HEK293 (cell line): ENCODE data around the gene TPM2.
A peak's percentile ranks its signal among the peaks of the same experiment; 100 is the strongest.

ENCODE experiments used
- MYNN ChIP-seq: fragments of 450-650 bp; formaldehyde crosslinking; IDR thresholded peaks from 2 replicates; pipeline ENCODE4 v1.5.1; 2016; ENCODE audit warnings: missing biosample characterization, missing genetic modification characterization, borderline replicate concordance
- ZBTB8A ChIP-seq: fragments of 450-650 bp; formaldehyde crosslinking; IDR thresholded peaks from 2 replicates; pipeline ENCODE4 v1.5.1; 2016; ENCODE audit warnings: missing biosample characterization, missing genetic modification characterization
- ZFHX2 ChIP-seq: fragments of 450-650 bp; formaldehyde crosslinking; conservative IDR thresholded peaks from 2 replicates; pipeline ENCODE4 v1.5.1; 2016; ENCODE audit warnings: missing biosample characterization, missing genetic modification characterization
- ZFP37 ChIP-seq: fragments of 450-650 bp; formaldehyde crosslinking; IDR thresholded peaks from 2 replicates; pipeline ENCODE4 v1.5.1; 2016; ENCODE audit warnings: missing biosample characterization, missing genetic modification characterization
- ZNF175 ChIP-seq: fragments of 450-650 bp; formaldehyde crosslinking; IDR thresholded peaks from 2 replicates; pipeline ENCODE4 v1.5.1; 2016; ENCODE audit warnings: missing biosample characterization, missing genetic modification characterization
- ZNF19 ChIP-seq: fragments of 450-650 bp; formaldehyde crosslinking; IDR thresholded peaks from 2 replicates; pipeline ENCODE4; 2016; ENCODE audit warnings: missing biosample characterization, missing genetic modification characterization, low read depth
- ZNF2 ChIP-seq: fragments of 450-650 bp; formaldehyde crosslinking; IDR thresholded peaks from 2 replicates; pipeline ENCODE4 v1.5.1; 2016; ENCODE audit warnings: missing biosample characterization, missing genetic modification characterization
- ZNF214 ChIP-seq: fragments of 450-650 bp; formaldehyde crosslinking; IDR thresholded peaks from 2 replicates; pipeline ENCODE4 v1.5.1; 2017; ENCODE audit warnings: missing biosample characterization, mild to moderate bottlenecking, missing genetic modification characterization, borderline replicate concordance
- ZNF223 ChIP-seq: fragments of 450-650 bp; formaldehyde crosslinking; IDR thresholded peaks from 2 replicates; pipeline ENCODE4 v1.5.1; 2016; ENCODE audit warnings: missing biosample characterization, missing genetic modification characterization
- ZNF239 ChIP-seq: fragments of 450-650 bp; formaldehyde crosslinking; IDR thresholded peaks from 2 replicates; pipeline ENCODE4 v1.5.1; 2016; ENCODE audit warnings: missing biosample characterization, missing genetic modification characterization
- ZNF335 ChIP-seq: fragments of 450-650 bp; formaldehyde crosslinking; conservative IDR thresholded peaks from 2 replicates; pipeline ENCODE4 v1.5.1; 2016; ENCODE audit warnings: missing biosample characterization, missing genetic modification characterization
- ZNF544 ChIP-seq: fragments of 450-650 bp; formaldehyde crosslinking; IDR thresholded peaks from 2 replicates; pipeline ENCODE4 v1.5.0; 2017; ENCODE audit warnings: missing biosample characterization, missing genetic modification characterization
- ZNF658 ChIP-seq: fragments of 450-650 bp; formaldehyde crosslinking; IDR thresholded peaks from 2 replicates; pipeline ENCODE4; 2016; ENCODE audit warnings: missing biosample characterization, missing genetic modification characterization
- ZNF707 ChIP-seq: fragments of 450-650 bp; formaldehyde crosslinking; IDR thresholded peaks from 2 replicates; pipeline ENCODE4 v1.5.1; 2016; ENCODE audit warnings: missing biosample characterization, missing genetic modification characterization
- ZNF777 ChIP-seq: fragments of 450-650 bp; formaldehyde crosslinking; IDR thresholded peaks from 2 replicates; pipeline ENCODE4 v1.5.1; 2017; ENCODE audit warnings: missing biosample characterization, missing genetic modification characterization, borderline replicate concordance
- ZNF785 ChIP-seq: fragments of 450-650 bp; formaldehyde crosslinking; IDR thresholded peaks from 2 replicates; pipeline ENCODE4 v1.5.1; 2016; ENCODE audit warnings: missing biosample characterization, missing genetic modification characterization
- ZNF791 ChIP-seq: fragments of 450-650 bp; formaldehyde crosslinking; IDR thresholded peaks from 2 replicates; pipeline ENCODE4 v1.5.1; 2016; ENCODE audit warnings: missing biosample characterization, missing genetic modification characterization
- ZNF792 ChIP-seq: fragments of 450-650 bp; formaldehyde crosslinking; IDR thresholded peaks from 2 replicates; pipeline ENCODE4 v1.5.1; 2016; ENCODE audit warnings: missing biosample characterization, missing genetic modification characterization
- TF ChIP-seq, protein P1 (sequence below): fragments of 450-650 bp; formaldehyde crosslinking; IDR thresholded peaks from 2 replicates; pipeline ENCODE4 v1.5.1; 2017; ENCODE audit warnings: missing biosample characterization, missing genetic modification characterization
- TF ChIP-seq, protein P2 (sequence below): fragments of 450-650 bp; formaldehyde crosslinking; IDR thresholded peaks from 2 replicates; pipeline ENCODE4 v1.5.0; 2017; ENCODE audit warnings: missing biosample characterization, missing genetic modification characterization, borderline replicate concordance
- TF ChIP-seq, protein P3 (sequence below): fragments of 450-650 bp; formaldehyde crosslinking; IDR thresholded peaks from 2 replicates; pipeline ENCODE4 v1.5.1; 2016; ENCODE audit warnings: missing biosample characterization, missing genetic modification characterization
- TF ChIP-seq, protein P4 (sequence below): fragments of 450-650 bp; formaldehyde crosslinking; IDR thresholded peaks from 2 replicates; pipeline ENCODE4 v1.5.1; 2016; ENCODE audit warnings: missing biosample characterization, missing genetic modification characterization
- TF ChIP-seq, protein P5 (sequence below): fragments of 450-650 bp; formaldehyde crosslinking; IDR thresholded peaks from 2 replicates; pipeline ENCODE4 v1.5.1; 2016; ENCODE audit warnings: missing biosample characterization, missing genetic modification characterization
- TF ChIP-seq, protein P6 (sequence below): fragments of 450-650 bp; formaldehyde crosslinking; conservative IDR thresholded peaks from 2 replicates; pipeline ENCODE4 v1.5.1; 2016; ENCODE audit warnings: low read depth, missing biosample characterization, missing genetic modification characterization
- TF ChIP-seq, protein P7 (sequence below): fragments of 450-650 bp; formaldehyde crosslinking; IDR thresholded peaks from 2 replicates; pipeline ENCODE4 v1.5.1; 2017; ENCODE audit warnings: missing biosample characterization, missing genetic modification characterization

Gene TPM2

DNA sequence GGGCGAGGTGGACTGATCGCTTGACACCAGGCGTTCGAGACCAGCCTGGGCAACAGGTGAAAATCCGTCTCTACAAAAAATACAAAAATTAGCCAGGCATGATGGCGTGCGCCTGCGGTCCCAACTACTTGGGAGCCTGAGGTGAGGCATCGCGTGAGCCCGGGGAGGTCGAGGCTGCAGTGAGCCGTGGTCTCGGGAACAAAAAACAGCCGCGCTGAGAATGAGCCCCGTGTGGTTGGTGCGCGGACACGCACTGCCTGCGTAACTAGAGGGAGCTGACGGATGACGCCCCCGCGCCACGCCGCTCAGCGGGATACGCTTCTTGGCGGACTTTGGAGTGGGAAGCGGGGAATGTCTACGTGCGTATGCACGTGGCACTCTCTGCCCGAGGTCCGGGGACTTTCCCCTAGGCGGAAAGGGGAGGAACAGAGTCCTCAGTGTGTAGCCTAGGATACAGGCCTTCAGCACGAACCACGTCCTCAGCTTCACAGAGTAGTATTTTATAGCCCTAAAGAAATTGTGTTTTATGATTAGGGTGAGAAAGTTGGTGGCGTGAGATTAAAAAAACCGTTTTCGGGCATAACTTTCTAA is 32.1 kb downstream of the TPM2 start, which contains the start of gene RMRP (continued):
- TF ChIP-seq ZNF785 (tag by site-specific recombination) (peak; percentile 73; the same call in 1 of the 2 replicates), ZNF19 (tag by site-specific recombination) (no peak), ZNF777 (tag by site-specific recombination) (no peak), ZNF544 (no peak), ZNF791 (no peak), ZBTB8A (tag by site-specific recombination) (peak; percentile 83), ZNF707 (tag by site-specific recombination) (no peak), ZFP37 (tag by site-specific recombination) (peak; percentile 91), ZNF335 (tag by site-specific recombination) (peak; percentile 92), ZNF214 (tag by site-specific recombination) (no peak), ZNF658 (tag by site-specific recombination) (no peak), ZNF175 (tag by site-specific recombination) (no peak), ZNF239 (no peak), ZNF792 (tag by site-specific recombination) (peak; percentile 83), MYNN (tag by site-specific recombination) (no peak; the same call in 1 of the 2 replicates), ZNF2 (peak; percentile 97), ZFHX2 (tag by site-specific recombination) (peak; percentile 88), ZNF223 (no peak)
- TF ChIP-seq, protein P1, sequence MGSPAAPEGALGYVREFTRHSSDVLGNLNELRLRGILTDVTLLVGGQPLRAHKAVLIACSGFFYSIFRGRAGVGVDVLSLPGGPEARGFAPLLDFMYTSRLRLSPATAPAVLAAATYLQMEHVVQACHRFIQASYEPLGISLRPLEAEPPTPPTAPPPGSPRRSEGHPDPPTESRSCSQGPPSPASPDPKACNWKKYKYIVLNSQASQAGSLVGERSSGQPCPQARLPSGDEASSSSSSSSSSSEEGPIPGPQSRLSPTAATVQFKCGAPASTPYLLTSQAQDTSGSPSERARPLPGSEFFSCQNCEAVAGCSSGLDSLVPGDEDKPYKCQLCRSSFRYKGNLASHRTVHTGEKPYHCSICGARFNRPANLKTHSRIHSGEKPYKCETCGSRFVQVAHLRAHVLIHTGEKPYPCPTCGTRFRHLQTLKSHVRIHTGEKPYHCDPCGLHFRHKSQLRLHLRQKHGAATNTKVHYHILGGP (tag by site-specific recombination) = no peak
- TF ChIP-seq, protein P2, sequence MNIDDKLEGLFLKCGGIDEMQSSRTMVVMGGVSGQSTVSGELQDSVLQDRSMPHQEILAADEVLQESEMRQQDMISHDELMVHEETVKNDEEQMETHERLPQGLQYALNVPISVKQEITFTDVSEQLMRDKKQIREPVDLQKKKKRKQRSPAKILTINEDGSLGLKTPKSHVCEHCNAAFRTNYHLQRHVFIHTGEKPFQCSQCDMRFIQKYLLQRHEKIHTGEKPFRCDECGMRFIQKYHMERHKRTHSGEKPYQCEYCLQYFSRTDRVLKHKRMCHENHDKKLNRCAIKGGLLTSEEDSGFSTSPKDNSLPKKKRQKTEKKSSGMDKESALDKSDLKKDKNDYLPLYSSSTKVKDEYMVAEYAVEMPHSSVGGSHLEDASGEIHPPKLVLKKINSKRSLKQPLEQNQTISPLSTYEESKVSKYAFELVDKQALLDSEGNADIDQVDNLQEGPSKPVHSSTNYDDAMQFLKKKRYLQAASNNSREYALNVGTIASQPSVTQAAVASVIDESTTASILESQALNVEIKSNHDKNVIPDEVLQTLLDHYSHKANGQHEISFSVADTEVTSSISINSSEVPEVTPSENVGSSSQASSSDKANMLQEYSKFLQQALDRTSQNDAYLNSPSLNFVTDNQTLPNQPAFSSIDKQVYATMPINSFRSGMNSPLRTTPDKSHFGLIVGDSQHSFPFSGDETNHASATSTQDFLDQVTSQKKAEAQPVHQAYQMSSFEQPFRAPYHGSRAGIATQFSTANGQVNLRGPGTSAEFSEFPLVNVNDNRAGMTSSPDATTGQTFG (tag by site-specific recombination) = no peak
- TF ChIP-seq, protein P3, sequence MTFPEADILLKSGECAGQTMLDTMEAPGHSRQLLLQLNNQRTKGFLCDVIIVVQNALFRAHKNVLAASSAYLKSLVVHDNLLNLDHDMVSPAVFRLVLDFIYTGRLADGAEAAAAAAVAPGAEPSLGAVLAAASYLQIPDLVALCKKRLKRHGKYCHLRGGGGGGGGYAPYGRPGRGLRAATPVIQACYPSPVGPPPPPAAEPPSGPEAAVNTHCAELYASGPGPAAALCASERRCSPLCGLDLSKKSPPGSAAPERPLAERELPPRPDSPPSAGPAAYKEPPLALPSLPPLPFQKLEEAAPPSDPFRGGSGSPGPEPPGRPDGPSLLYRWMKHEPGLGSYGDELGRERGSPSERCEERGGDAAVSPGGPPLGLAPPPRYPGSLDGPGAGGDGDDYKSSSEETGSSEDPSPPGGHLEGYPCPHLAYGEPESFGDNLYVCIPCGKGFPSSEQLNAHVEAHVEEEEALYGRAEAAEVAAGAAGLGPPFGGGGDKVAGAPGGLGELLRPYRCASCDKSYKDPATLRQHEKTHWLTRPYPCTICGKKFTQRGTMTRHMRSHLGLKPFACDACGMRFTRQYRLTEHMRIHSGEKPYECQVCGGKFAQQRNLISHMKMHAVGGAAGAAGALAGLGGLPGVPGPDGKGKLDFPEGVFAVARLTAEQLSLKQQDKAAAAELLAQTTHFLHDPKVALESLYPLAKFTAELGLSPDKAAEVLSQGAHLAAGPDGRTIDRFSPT (tag by site-specific recombination) = peak; percentile 86
- TF ChIP-seq, protein P4, sequence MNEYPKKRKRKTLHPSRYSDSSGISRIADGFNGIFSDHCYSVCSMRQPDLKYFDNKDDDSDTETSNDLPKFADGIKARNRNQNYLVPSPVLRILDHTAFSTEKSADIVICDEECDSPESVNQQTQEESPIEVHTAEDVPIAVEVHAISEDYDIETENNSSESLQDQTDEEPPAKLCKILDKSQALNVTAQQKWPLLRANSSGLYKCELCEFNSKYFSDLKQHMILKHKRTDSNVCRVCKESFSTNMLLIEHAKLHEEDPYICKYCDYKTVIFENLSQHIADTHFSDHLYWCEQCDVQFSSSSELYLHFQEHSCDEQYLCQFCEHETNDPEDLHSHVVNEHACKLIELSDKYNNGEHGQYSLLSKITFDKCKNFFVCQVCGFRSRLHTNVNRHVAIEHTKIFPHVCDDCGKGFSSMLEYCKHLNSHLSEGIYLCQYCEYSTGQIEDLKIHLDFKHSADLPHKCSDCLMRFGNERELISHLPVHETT (tag by site-specific recombination) = peak; percentile 85
- TF ChIP-seq, protein P5, sequence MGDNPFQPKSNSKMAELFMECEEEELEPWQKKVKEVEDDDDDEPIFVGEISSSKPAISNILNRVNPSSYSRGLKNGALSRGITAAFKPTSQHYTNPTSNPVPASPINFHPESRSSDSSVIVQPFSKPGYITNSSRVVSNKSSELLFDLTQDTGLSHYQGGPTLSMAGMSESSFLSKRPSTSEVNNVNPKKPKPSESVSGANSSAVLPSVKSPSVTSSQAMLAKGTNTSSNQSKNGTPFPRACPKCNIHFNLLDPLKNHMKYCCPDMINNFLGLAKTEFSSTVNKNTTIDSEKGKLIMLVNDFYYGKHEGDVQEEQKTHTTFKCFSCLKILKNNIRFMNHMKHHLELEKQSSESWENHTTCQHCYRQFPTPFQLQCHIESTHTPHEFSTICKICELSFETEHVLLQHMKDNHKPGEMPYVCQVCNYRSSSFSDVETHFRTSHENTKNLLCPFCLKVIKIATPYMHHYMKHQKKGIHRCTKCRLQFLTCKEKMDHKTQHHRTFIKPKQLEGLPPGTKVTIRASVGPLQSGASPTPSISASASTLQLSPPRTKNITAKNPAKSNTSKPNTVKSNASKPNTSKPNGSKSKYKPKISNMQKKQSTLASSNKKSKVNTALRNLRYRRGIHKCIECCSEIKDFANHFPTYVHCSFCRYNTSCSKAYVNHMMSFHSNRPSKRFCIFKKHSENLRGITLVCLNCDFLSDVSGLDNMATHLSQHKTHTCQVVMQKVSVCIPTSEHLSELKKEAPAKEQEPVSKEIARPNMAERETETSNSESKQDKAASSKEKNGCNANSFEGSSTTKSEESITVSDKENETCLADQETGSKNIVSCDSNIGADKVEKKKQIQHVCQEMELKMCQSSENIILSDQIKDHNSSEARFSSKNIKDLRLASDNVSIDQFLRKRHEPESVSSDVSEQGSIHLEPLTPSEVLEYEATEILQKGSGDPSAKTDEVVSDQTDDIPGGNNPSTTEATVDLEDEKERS (tag by site-specific recombination) = no peak
- TF ChIP-seq, protein P6, sequence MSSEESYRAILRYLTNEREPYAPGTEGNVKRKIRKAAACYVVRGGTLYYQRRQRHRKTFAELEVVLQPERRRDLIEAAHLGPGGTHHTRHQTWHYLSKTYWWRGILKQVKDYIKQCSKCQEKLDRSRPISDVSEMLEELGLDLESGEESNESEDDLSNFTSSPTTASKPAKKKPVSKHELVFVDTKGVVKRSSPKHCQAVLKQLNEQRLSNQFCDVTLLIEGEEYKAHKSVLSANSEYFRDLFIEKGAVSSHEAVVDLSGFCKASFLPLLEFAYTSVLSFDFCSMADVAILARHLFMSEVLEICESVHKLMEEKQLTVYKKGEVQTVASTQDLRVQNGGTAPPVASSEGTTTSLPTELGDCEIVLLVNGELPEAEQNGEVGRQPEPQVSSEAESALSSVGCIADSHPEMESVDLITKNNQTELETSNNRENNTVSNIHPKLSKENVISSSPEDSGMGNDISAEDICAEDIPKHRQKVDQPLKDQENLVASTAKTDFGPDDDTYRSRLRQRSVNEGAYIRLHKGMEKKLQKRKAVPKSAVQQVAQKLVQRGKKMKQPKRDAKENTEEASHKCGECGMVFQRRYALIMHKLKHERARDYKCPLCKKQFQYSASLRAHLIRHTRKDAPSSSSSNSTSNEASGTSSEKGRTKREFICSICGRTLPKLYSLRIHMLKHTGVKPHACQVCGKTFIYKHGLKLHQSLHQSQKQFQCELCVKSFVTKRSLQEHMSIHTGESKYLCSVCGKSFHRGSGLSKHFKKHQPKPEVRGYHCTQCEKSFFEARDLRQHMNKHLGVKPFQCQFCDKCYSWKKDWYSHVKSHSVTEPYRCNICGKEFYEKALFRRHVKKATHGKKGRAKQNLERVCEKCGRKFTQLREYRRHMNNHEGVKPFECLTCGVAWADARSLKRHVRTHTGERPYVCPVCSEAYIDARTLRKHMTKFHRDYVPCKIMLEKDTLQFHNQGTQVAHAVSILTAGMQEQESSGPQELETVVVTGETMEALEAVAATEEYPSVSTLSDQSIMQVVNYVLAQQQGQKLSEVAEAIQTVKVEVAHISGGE = peak; percentile 63
- TF ChIP-seq, protein P7, sequence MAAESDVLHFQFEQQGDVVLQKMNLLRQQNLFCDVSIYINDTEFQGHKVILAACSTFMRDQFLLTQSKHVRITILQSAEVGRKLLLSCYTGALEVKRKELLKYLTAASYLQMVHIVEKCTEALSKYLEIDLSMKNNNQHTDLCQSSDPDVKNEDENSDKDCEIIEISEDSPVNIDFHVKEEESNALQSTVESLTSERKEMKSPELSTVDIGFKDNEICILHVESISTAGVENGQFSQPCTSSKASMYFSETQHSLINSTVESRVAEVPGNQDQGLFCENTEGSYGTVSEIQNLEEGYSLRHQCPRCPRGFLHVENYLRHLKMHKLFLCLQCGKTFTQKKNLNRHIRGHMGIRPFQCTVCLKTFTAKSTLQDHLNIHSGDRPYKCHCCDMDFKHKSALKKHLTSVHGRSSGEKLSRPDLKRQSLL (tag by site-specific recombination) = peak; percentile 52; the same call in 1 of the 2 replicates
